ENCODE results near the gene CEP41. TPM values are rescaled to one million over a fixed set of nuclear protein-coding genes. Genes with fewer than 3 reads are reported as not detected.

The CEP41 gene
- polyA plus RNA-seq, 1 donor (not counting 4 experiments of a cell fraction or from before 2014, with no cell fraction given) = 13.4 TPM

DNA sequence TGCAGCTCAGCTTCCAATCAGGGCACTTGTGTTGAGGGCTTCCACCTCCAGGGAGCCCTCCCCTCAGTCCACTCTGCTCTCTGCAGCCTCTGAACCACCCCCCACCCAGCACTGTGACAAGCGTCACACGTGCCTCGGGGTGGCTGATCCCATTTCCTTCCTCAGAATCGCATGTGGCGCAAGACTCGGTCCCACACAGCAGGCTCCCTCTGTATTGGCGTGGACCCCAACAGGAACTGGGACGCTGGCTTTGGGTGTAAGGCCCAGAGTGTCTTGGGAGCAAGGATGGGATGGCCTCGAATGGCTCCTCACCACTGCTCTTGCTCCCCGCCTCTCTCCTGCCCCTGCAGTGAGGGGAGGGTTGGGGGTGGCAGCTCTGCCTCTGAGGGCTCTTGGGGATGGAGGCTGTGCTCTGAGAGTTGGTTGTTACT lies 56.4 kb downstream of the CEP41 start:
- Histone ChIP-seq H2AFZ (ENCODE audit: control insufficient read depth, low read length) (no peak overlapping the region), H3K4me3 (ENCODE audit: control insufficient read depth in 2 of 3, extremely low read depth in 1 of 3, insufficient read depth in 2 of 3, low read depth in 1 of 3, low read length in 3 of 3) (no peak overlapping the region), H3K9ac (ENCODE audit: control insufficient read depth, extremely low read depth, insufficient read depth, low read length) (no peak overlapping the region), H3K4me2 (ENCODE audit: control insufficient read depth, extremely low read depth, insufficient read depth, low read depth, low read length) (no peak overlapping the region), H3K36me3 (ENCODE audit: control insufficient read depth in 2 of 2, extremely low read depth in 1 of 2, insufficient read depth in 2 of 2, low read length in 2 of 2) (no peaks in the 10 kb centered on the region), H4K20me1 (ENCODE audit: control insufficient read depth, extremely low read depth, insufficient read depth, low read length) (no peaks in the 10 kb centered on the region), H3K79me2 (ENCODE audit: control insufficient read depth, insufficient read depth, low read length) (no peaks in the 10 kb centered on the region), H3K4me1 (ENCODE audit: control insufficient read depth, extremely low read depth, insufficient read depth, low read length) (no peaks in the 10 kb centered on the region), H3K9me3 (ENCODE audit: control insufficient read depth, low read depth, low read length) (no peaks in the 10 kb centered on the region), H3K9me1 (ENCODE audit: control insufficient read depth, extremely low read depth, insufficient read depth, low read length) (no peaks in the 10 kb centered on the region), H3K27ac (ENCODE audit: control insufficient read depth, insufficient read depth, low read length) (no peak overlapping the region), H3K27me3 (ENCODE audit: control insufficient read depth, extremely low read depth, insufficient read depth, low read length) (no peaks in the 10 kb centered on the region)
- TF ChIP-seq EZH2 (IDR thresholded peaks at IDR 0.05; ENCODE audit: low read length) = no peak
- TF ChIP-seq, protein P1, sequence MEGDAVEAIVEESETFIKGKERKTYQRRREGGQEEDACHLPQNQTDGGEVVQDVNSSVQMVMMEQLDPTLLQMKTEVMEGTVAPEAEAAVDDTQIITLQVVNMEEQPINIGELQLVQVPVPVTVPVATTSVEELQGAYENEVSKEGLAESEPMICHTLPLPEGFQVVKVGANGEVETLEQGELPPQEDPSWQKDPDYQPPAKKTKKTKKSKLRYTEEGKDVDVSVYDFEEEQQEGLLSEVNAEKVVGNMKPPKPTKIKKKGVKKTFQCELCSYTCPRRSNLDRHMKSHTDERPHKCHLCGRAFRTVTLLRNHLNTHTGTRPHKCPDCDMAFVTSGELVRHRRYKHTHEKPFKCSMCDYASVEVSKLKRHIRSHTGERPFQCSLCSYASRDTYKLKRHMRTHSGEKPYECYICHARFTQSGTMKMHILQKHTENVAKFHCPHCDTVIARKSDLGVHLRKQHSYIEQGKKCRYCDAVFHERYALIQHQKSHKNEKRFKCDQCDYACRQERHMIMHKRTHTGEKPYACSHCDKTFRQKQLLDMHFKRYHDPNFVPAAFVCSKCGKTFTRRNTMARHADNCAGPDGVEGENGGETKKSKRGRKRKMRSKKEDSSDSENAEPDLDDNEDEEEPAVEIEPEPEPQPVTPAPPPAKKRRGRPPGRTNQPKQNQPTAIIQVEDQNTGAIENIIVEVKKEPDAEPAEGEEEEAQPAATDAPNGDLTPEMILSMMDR (optimal IDR thresholded peaks at IDR 0.05 in 1 of 3, IDR thresholded peaks at IDR 0.05 in 1 of 3, conservative IDR thresholded peaks at IDR 0.05 in 1 of 3; ENCODE audit: extremely low read depth in 1 of 3, insufficient read depth in 2 of 3, low read length in 3 of 3) = no peak
- FAIRE-seq (no peak), DNase-seq (ENCODE audit: low read depth, low spot score) (no peak)
- dilution Hi-C loops (cut with MboI; ENCODE audit: extremely low pct_ligation_motif_present, low sequenced_read_pairs) = no loop called here

DNA sequence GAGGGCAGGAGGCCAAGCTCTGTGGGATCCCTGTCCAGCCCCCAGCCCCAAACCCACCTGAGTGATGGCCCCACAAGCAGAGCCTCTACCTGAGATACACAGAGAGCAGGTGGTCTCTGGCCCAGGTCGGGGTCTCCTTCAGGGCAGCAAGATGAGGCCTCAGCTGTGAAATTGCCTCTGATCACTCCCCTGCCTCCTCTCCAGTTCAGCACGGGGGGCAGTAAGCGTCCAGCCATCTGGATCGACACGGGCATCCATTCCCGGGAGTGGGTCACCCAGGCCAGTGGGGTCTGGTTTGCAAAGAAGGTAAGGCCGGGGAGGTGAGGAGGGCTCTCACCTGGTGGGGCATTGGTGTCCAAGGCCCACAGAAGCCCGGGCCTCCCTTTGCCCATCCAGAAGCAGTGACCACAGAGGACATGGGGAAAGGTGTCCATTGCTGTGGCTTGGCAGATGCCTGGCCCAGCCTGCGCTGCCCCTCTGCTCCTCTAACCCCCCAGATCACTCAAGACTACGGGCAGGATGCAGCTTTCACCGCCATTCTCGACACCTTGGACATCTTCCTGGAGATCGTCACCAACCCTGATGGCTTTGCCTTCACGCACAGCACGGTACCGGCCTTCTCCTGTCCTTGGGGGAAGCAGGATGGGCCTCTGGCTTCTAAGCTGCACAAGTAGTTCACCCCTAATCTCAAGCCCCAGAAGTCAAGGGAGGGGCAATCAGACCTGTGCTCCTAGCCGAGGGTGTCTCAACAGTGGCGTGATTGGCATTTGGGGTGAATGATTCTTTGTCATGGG lies 57.4 kb downstream of the CEP41 start:
- dilution Hi-C loops (cut with MboI; ENCODE audit: extremely low pct_ligation_motif_present, low sequenced_read_pairs) = no loop called here
- Histone ChIP-seq H3K9me1 (ENCODE audit: control insufficient read depth, extremely low read depth, insufficient read depth, low read length) (no peaks in the 10 kb centered on the region), H3K27me3 (ENCODE audit: control insufficient read depth, extremely low read depth, insufficient read depth, low read length) (no peaks in the 10 kb centered on the region), H3K79me2 (ENCODE audit: control insufficient read depth, insufficient read depth, low read length) (no peaks in the 10 kb centered on the region), H3K4me3 (ENCODE audit: control insufficient read depth in 2 of 3, extremely low read depth in 1 of 3, insufficient read depth in 2 of 3, low read depth in 1 of 3, low read length in 3 of 3) (no peak overlapping the region), H3K36me3 (ENCODE audit: control insufficient read depth in 2 of 2, extremely low read depth in 1 of 2, insufficient read depth in 2 of 2, low read length in 2 of 2) (no peaks in the 10 kb centered on the region), H4K20me1 (ENCODE audit: control insufficient read depth, extremely low read depth, insufficient read depth, low read length) (no peaks in the 10 kb centered on the region), H3K4me1 (ENCODE audit: control insufficient read depth, extremely low read depth, insufficient read depth, low read length) (no peaks in the 10 kb centered on the region), H3K9me3 (ENCODE audit: control insufficient read depth, low read depth, low read length) (no peaks in the 10 kb centered on the region), H2AFZ (ENCODE audit: control insufficient read depth, low read length) (no peak overlapping the region), H3K27ac (ENCODE audit: control insufficient read depth, insufficient read depth, low read length) (no peak overlapping the region), H3K4me2 (ENCODE audit: control insufficient read depth, extremely low read depth, insufficient read depth, low read depth, low read length) (no peak overlapping the region), H3K9ac (ENCODE audit: control insufficient read depth, extremely low read depth, insufficient read depth, low read length) (no peak overlapping the region)
- FAIRE-seq = no peak
- no peak for DNase-seq (ENCODE audit: low read depth, low spot score)
- TF ChIP-seq, protein P1 (optimal IDR thresholded peaks at IDR 0.05 in 1 of 3, IDR thresholded peaks at IDR 0.05 in 1 of 3, conservative IDR thresholded peaks at IDR 0.05 in 1 of 3; ENCODE audit: extremely low read depth in 1 of 3, insufficient read depth in 2 of 3, low read length in 3 of 3) = no peak
- no peak for TF ChIP-seq EZH2 (IDR thresholded peaks at IDR 0.05; ENCODE audit: low read length)
